Aorta (tissue), 5 donors: Measurements from ENCODE around the gene RYK. TPM values are rescaled to one million over a fixed set of nuclear protein-coding genes. Genes with fewer than 3 reads are reported as not detected.

Source experiments
- ATAC-seq: fragments of 200-7000 bp; cut with Tn5 transposase; one replicate; pipeline ENCODE4 v1.9.1; 2022; ENCODE audit warnings: moderate library complexity; ENCODE audit not compliant: low FRiP score
- DNase-seq, 2 donors: peaks; one replicate each; pipeline ENCODE4 v3.0.0-alpha.2; 2020
- H3K27ac ChIP-seq, 2 donors: one replicate each; pipeline ENCODE4 v1.5.1; 2013; ENCODE audit warnings: low read length in 2 of 2, mild to moderate bottlenecking in 2 of 2, moderate library complexity in 2 of 2, control low read depth in 1 of 2, inconsistent platforms in 1 of 2, low read depth in 1 of 2
- H3K27me3 ChIP-seq, 2 donors: one replicate each; pipeline ENCODE4 v1.6.1; 2013; ENCODE audit warnings: control low read depth in 1 of 2, low read length in 1 of 2, mild to moderate bottlenecking in 1 of 2, moderate library complexity in 1 of 2; ENCODE audit not compliant: insufficient read depth in 2 of 2, control insufficient read depth in 1 of 2
- H3K36me3 ChIP-seq, 2 donors: one replicate each; pipeline ENCODE4 v1.6.1; 2013; ENCODE audit warnings: control low read depth in 1 of 2, low read length in 1 of 2, mild to moderate bottlenecking in 1 of 2; ENCODE audit not compliant: insufficient read depth in 2 of 2, control insufficient read depth in 1 of 2
- H3K4me1 ChIP-seq, 2 donors: one replicate each; pipeline ENCODE4 v1.6.1; 2013; ENCODE audit warnings: low read length in 2 of 2, control low read depth in 1 of 2, mild to moderate bottlenecking in 1 of 2, moderate library complexity in 1 of 2; ENCODE audit not compliant: insufficient read depth in 2 of 2, control insufficient read depth in 1 of 2
- H3K4me3 ChIP-seq, 2 donors: one replicate each; pipeline ENCODE4 v1.5.1; 2013; ENCODE audit warnings: low read length in 2 of 2, control low read depth in 1 of 2, mild to moderate bottlenecking in 1 of 2
- H3K9me3 ChIP-seq: one replicate; pipeline ENCODE4 v1.6.1; 2013; ENCODE audit warnings: mild to moderate bottlenecking, low read length; ENCODE audit not compliant: control insufficient read depth
- WGBS, 2 donors: extraction: QIAGEN DNeasy Blood & Tissue Kit; methylation state at CpG; one replicate each; pipeline ENCODE4 v1.1.7; 2013; 5-methylcytosine and 5-hydroxymethylcytosine counted together
- intact Hi-C, 2 donors: fragments of 100-400 bp; cut with DNase I; formaldehyde crosslinking; loops; one replicate each; pipeline versions ENCODE4 v1.14.2 to v1.15.0; 2022
- polyA plus RNA-seq, 2 donors: library from polyadenylated mRNA; stranded (reverse); fragments of 200-250 nt; gene quantifications; one replicate each; pipeline ENCODE4 v1.2.3, GENCODE V29; 2013
- total RNA-seq, 2 donors: library from RNA; stranded (reverse); fragmentation: NEBNext Ultra II Directional; extraction: Animal tissue kit (Norgen Biotek cat#: 25700); gene quantifications; one replicate each; pipeline ENCODE4 v1.2.1, GENCODE V29; 2021
- donor health status: healthy with polysubstance abuse.
- donor health status: Bipolar disorder and iron deficiency.
- donor health status: DM: no; HTN: no; CAD: no.
- donor health status: DM: no; HTN: no; CAD: no.
- donor health status: DM: yes; HTN: yes; CAD: no.

Gene RYK
- total and polyA plus RNA-seq, 4 donors = 35.9 to 73.5 (median 60.3) TPM

DNA sequence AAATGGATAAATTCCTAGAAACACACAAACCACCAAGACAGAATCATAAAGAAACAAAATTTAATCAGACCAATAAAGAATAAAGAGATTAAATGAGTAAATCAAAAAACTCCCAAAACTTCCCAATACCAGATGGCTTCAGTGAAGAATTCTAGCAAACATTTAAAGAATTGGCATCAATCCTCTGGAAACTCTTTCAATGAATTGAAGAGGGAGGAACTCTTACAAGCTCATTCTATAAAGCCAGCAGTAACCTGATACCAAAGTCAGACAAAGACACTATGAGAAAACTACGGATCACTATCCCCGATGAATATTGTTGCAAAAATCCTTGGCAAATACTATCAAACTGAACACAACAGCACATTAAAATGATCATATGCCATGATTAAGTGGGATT, 139.0 kb downstream of the RYK start:
- Histone ChIP-seq H3K36me3 (peaks cover 0 to 2% of the 10 kb centered on the region in 2 donors), H3K4me3 (no peak overlapping the region), H3K27ac (no peak overlapping the region), H3K27me3 (no peaks in the 10 kb centered on the region), H3K4me1 (no peaks in the 10 kb centered on the region), H3K9me3 (no peaks in the 10 kb centered on the region)
- ATAC-seq (no peak), DNase-seq (no peak)
- WGBS, 2 donors = 65 to 81% methylated on average over 2 of the region's 2 CpGs
- intact Hi-C loops = no loop called here

DNA sequence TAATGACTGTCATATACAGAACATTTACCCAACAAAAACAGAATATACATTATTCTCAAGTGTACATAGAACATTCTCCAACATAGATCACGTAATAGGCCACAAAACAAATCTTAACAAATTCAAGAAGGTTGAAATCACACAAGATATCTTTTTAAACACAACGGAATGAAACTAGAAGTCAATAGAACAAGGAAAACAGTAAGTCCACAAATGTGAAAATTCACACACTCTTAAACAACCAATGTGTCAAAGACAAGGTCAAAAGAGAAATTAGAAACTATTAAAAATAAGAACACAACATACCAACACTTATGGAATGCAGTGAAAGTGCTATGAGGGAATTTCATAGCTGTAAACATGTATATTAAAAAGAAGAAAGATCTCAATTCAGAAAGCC, 139.7 kb downstream of the RYK start:
- Histone ChIP-seq H3K4me3 (no peak overlapping the region), H3K27ac (no peak overlapping the region), H3K9me3 (no peaks in the 10 kb centered on the region), H3K27me3 (no peaks in the 10 kb centered on the region), H3K36me3 (peaks cover 0 to 2% of the 10 kb centered on the region in 2 donors), H3K4me1 (no peaks in the 10 kb centered on the region)
- intact Hi-C loops = no loop called here
- 88 to 90% methylated on average over 2 of the region's 2 CpGs for WGBS, 2 donors
- ATAC-seq (no peak), DNase-seq (no peak)

Other genes starting within 250 kb of the RYK start
- 100 to 1,000 TPM in 1 of 2 donors, 10 to 100 TPM in 1; 96.8 to 101 TPM for gene SLCO2A1, start 220.9 kb downstream of the RYK start, total RNA-seq
- gene SLCO2A1, start 220.9 kb downstream of the RYK start, polyA plus RNA-seq = 1 to 10 TPM in 1 of 2 donors, under 1 TPM in 1; 0.25 to 2.8 TPM
- 100 to 1,000 TPM in 1 of 2 donors, 10 to 100 TPM in 1; 82.1 to 118 TPM for gene AMOTL2, start 123.6 kb upstream of the RYK start, total RNA-seq
- 10 to 100 TPM; 12.4 to 29.3 TPM for gene AMOTL2, start 123.6 kb upstream of the RYK start, polyA plus RNA-seq
- gene ANAPC13, start 235.1 kb upstream of the RYK start, total RNA-seq = 10 to 100 TPM; 38.7 to 40.5 TPM
- gene ANAPC13, start 235.1 kb upstream of the RYK start, polyA plus RNA-seq = 10 to 100 TPM; 52.0 to 86.1 TPM
- 10 to 100 TPM; 28.0 to 29.7 TPM for gene CEP63, start 235.2 kb upstream of the RYK start, total RNA-seq
- 10 to 100 TPM; 29.7 to 32.7 TPM for gene CEP63, start 235.2 kb upstream of the RYK start, polyA plus RNA-seq